ENCODE measurements around the gene LRRC10B. TPM values are rescaled to one million over a fixed set of nuclear protein-coding genes. Genes with fewer than 3 reads are reported as not detected.

Gene LRRC10B
- total RNA-seq, 1 donor from 2014 or later: 10.0 TPM

- Mint-ChIP-seq H3K27ac (no peak overlapping the region), H3K4me3 (no peak overlapping the region), H3K36me3 (no peaks in the 10 kb centered on the region), H3K4me1 (ENCODE audit: unreplicated experiment) (peaks cover 26% of the 10 kb centered on the region), H3K9me3 (no peaks in the 10 kb centered on the region), H3K27me3 (no peaks in the 10 kb centered on the region)
- TF ChIP-seq, protein P1, sequence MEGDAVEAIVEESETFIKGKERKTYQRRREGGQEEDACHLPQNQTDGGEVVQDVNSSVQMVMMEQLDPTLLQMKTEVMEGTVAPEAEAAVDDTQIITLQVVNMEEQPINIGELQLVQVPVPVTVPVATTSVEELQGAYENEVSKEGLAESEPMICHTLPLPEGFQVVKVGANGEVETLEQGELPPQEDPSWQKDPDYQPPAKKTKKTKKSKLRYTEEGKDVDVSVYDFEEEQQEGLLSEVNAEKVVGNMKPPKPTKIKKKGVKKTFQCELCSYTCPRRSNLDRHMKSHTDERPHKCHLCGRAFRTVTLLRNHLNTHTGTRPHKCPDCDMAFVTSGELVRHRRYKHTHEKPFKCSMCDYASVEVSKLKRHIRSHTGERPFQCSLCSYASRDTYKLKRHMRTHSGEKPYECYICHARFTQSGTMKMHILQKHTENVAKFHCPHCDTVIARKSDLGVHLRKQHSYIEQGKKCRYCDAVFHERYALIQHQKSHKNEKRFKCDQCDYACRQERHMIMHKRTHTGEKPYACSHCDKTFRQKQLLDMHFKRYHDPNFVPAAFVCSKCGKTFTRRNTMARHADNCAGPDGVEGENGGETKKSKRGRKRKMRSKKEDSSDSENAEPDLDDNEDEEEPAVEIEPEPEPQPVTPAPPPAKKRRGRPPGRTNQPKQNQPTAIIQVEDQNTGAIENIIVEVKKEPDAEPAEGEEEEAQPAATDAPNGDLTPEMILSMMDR (conservative IDR thresholded peaks at IDR 0.05): no peak
- DNase-seq (ENCODE audit: extremely low spot score, unreplicated experiment): no peak
These were observed 22.5 kb downstream of the LRRC10B start for GRCh38 chr11:61531044-61531443.

- Mint-ChIP-seq H3K27me3 (no peaks in the 10 kb centered on the region), H3K4me1 (ENCODE audit: unreplicated experiment) (peaks cover 26% of the 10 kb centered on the region), H3K9me3 (no peaks in the 10 kb centered on the region), H3K36me3 (no peaks in the 10 kb centered on the region), H3K27ac (no peak overlapping the region), H3K4me3 (no peak overlapping the region)
- no peak for DNase-seq (ENCODE audit: extremely low spot score, unreplicated experiment)
- TF ChIP-seq, protein P1 (conservative IDR thresholded peaks at IDR 0.05): peak; percentile 79
These were observed 23.8 kb downstream of the LRRC10B start for GRCh38 chr11:61532134-61533038.

DNA sequence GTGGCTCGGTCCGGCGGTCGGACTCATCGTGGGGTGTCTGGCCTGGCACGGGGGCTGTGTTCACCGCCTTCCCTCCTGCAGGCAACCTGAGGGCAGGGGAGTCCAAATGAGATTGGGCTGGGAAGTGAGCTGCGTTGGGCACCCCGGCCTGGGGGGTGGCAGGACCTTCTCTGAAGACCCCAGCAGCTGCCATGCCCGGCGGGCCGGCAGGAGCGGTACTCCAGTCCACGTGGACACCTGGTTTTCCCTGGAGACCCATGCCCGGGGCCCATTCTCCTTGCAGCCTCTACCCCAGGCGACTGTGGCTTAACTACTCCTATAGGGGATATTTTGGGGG lies 24.5 kb downstream of the LRRC10B start:
- no peaks in the 10 kb centered on the region for H3K27me3 Mint-ChIP-seq
- H3K4me3 Mint-ChIP-seq: no peak overlapping the region
- no peaks in the 10 kb centered on the region for H3K9me3 Mint-ChIP-seq
- TF ChIP-seq, protein P1 (conservative IDR thresholded peaks at IDR 0.05): no peak
- peaks cover 26% of the 10 kb centered on the region for H3K4me1 Mint-ChIP-seq (ENCODE audit: unreplicated experiment)
- no peak overlapping the region for H3K27ac Mint-ChIP-seq
- DNase-seq (ENCODE audit: extremely low spot score, unreplicated experiment): no peak
- H3K36me3 Mint-ChIP-seq: no peaks in the 10 kb centered on the region

GRCh38 chr11:61533401-61533800 lies 24.9 kb downstream of the LRRC10B start:
- Mint-ChIP-seq H3K4me1 (ENCODE audit: unreplicated experiment) (peaks cover 28% of the 10 kb centered on the region), H3K4me3 (peak overlapping the region; percentile 28), H3K36me3 (no peaks in the 10 kb centered on the region), H3K9me3 (no peaks in the 10 kb centered on the region), H3K27me3 (no peaks in the 10 kb centered on the region), H3K27ac (peak overlapping the region; percentile 70)
- no peak for DNase-seq (ENCODE audit: extremely low spot score, unreplicated experiment)
- TF ChIP-seq, protein P1 (conservative IDR thresholded peaks at IDR 0.05): no peak

GRCh38 chr11:61534025-61534932 lies 25.7 kb downstream of the LRRC10B start:
- Mint-ChIP-seq H3K9me3 (no peaks in the 10 kb centered on the region), H3K4me1 (ENCODE audit: unreplicated experiment) (peaks cover 29% of the 10 kb centered on the region), H3K27me3 (no peaks in the 10 kb centered on the region), H3K27ac (peak overlapping the region; percentile 79), H3K4me3 (no peak overlapping the region), H3K36me3 (peaks cover 3% of the 10 kb centered on the region)
- TF ChIP-seq, protein P1 (conservative IDR thresholded peaks at IDR 0.05): no peak
- DNase-seq (ENCODE audit: extremely low spot score, unreplicated experiment): no peak
